Smooth muscle cell (in vitro differentiated cells): ENCODE data around the gene GRM8. TPM values are rescaled to one million over a fixed set of nuclear protein-coding genes. Genes with fewer than 3 reads are reported as not detected.

Experiments
- DNase-seq: peaks from one replicate; lab custom pipeline; 2025; ENCODE audit not compliant: unreplicated experiment; lab: John Stamatoyannopoulos, UW
- H2AFZ ChIP-seq: fragments of 200-600 bp; sonication (generic); 2 replicates; pipeline ENCODE4 v1.6.0; 2016; ENCODE audit warnings: antibody characterized with exemption, low read depth, mild to moderate bottlenecking
- H3F3A ChIP-seq: fragments of 200-600 bp; sonication (generic); 2 replicates; pipeline ENCODE4 v1.6.0; 2017; ENCODE audit warnings: antibody characterized with exemption, low read depth
- H3K27ac ChIP-seq: fragments of 200-600 bp; sonication (generic); 2 replicates; pipeline ENCODE4 v1.5.1; 2016; ENCODE audit warnings: low read depth, mild to moderate bottlenecking
- H3K27me3 ChIP-seq: fragments of 200-600 bp; sonication (generic); 2 replicates; pipeline ENCODE4 v1.6.1; 2016; ENCODE audit warnings: low read depth, mild to moderate bottlenecking
- H3K36me3 ChIP-seq: fragments of 200-600 bp; sonication (generic); 2 replicates; pipeline ENCODE4 v1.5.1; 2016; ENCODE audit warnings: low read depth
- H3K4me1 ChIP-seq: fragments of 200-600 bp; sonication (generic); 2 replicates; pipeline ENCODE4 v1.5.1; 2016; ENCODE audit warnings: low read depth
- H3K4me2 ChIP-seq: fragments of 200-600 bp; sonication (generic); 2 replicates; pipeline ENCODE4 v1.6.0; 2016; ENCODE audit warnings: mild to moderate bottlenecking
- H3K4me3 ChIP-seq: fragments of 200-600 bp; sonication (generic); 2 replicates; pipeline ENCODE4 v1.5.1; 2016; ENCODE audit warnings: mild to moderate bottlenecking
- H3K79me2 ChIP-seq: fragments of 200-600 bp; sonication (generic); 2 replicates; pipeline ENCODE4 v1.6.0; 2016; ENCODE audit warnings: low read depth, mild to moderate bottlenecking
- H3K9ac ChIP-seq: fragments of 200-600 bp; sonication (generic); 2 replicates; pipeline ENCODE4 v1.6.0; 2016; ENCODE audit warnings: low read depth
- H3K9me3 ChIP-seq: fragments of 200-600 bp; sonication (generic); replicated peaks from 2 replicates; pipeline ENCODE4 v1.5.1; 2016; ENCODE audit warnings: low read depth
- H4K20me1 ChIP-seq: fragments of 200-600 bp; sonication (generic); 2 replicates; pipeline ENCODE4 v1.6.0; 2016; ENCODE audit warnings: low read depth
- CTCF ChIP-seq: fragments of 200-600 bp; sonication (generic); IDR thresholded peaks from 2 replicates; pipeline ENCODE4 v1.5.1; 2017; ENCODE audit warnings: borderline replicate concordance, mild to moderate bottlenecking, antibody characterized with exemption; ENCODE audit not compliant: insufficient read depth, poor library complexity, severe bottlenecking
- WGBS: methylation state at CpG from one replicate; pipeline ENCODE4 v1.1.7; 2016; ENCODE audit warnings: low lambda C conversion rate; 5-methylcytosine and 5-hydroxymethylcytosine counted together
- polyA plus RNA-seq: library from polyadenylated mRNA; unstranded; fragments of >200 nt; fragmentation: Nextera tagmentation; extraction: Ambion mirVana; gene quantifications from 2 replicates; pipeline ENCODE4 v1.2.1, GENCODE V29; 2016
- total RNA-seq: library from RNA; depleted of rRNA; stranded (reverse); fragments of >200 nt; gene quantifications from 2 replicates; pipeline ENCODE4 v1.2.3, GENCODE V29; 2014

The GRM8 gene
- total and polyA plus RNA-seq, 2 experiments from 2014 or later, result 9.8 to 20.5 TPM

- no peaks in the 10 kb centered on the region for H4K20me1 ChIP-seq
- no peaks in the 10 kb centered on the region for H3K4me1 ChIP-seq
- no peak overlapping the region for H3K4me2 ChIP-seq
- DNase-seq, result no peak
- H3K79me2 ChIP-seq, result no peaks in the 10 kb centered on the region
- no peak overlapping the region for H3K4me3 ChIP-seq
- no peak overlapping the region for H3K9ac ChIP-seq
- no peaks in the 10 kb centered on the region for H3F3A ChIP-seq
- no peak overlapping the region for H2AFZ ChIP-seq
- no peaks in the 10 kb centered on the region for H3K27me3 ChIP-seq
- H3K9me3 ChIP-seq, result no peaks in the 10 kb centered on the region
- no peak for TF ChIP-seq CTCF
- WGBS, result 93% methylated on average over 16 of the region's 16 CpGs
- no peak overlapping the region for H3K27ac ChIP-seq
- no peaks in the 10 kb centered on the region for H3K36me3 ChIP-seq
These were observed 594.1 kb downstream of the GRM8 start for GRCh38 chr7:126658684-126659083.

- no peak for TF ChIP-seq CTCF
- no peak for DNase-seq
- H3K27me3 ChIP-seq, result no peaks in the 10 kb centered on the region
- no peaks in the 10 kb centered on the region for H3K79me2 ChIP-seq
- no peak overlapping the region for H2AFZ ChIP-seq
- no peaks in the 10 kb centered on the region for H3K4me1 ChIP-seq
- no peaks in the 10 kb centered on the region for H3K9me3 ChIP-seq
- H3K9ac ChIP-seq, result no peak overlapping the region
- no peak overlapping the region for H3K4me2 ChIP-seq
- H3K36me3 ChIP-seq, result no peaks in the 10 kb centered on the region
- 85% methylated on average over 6 of the region's 6 CpGs for WGBS
- no peaks in the 10 kb centered on the region for H3F3A ChIP-seq
- no peak overlapping the region for H3K4me3 ChIP-seq
- H4K20me1 ChIP-seq, result no peaks in the 10 kb centered on the region
- H3K27ac ChIP-seq, result no peak overlapping the region
These were observed 595.0 kb downstream of the GRM8 start for GRCh38 chr7:126657599-126658358.

GRCh38 chr7:126657137-126657536, 595.6 kb downstream of the GRM8 start:
- Histone ChIP-seq H3K9ac (no peak overlapping the region), H3K4me3 (no peak overlapping the region), H3K36me3 (no peaks in the 10 kb centered on the region), H4K20me1 (no peaks in the 10 kb centered on the region), H3F3A (no peaks in the 10 kb centered on the region), H3K79me2 (no peaks in the 10 kb centered on the region), H3K27ac (no peak overlapping the region), H3K4me2 (no peak overlapping the region), H3K27me3 (no peaks in the 10 kb centered on the region), H2AFZ (no peak overlapping the region), H3K4me1 (no peaks in the 10 kb centered on the region), H3K9me3 (no peaks in the 10 kb centered on the region)
- WGBS, result 84% methylated on average over 3 of the region's 3 CpGs
- no peak for DNase-seq
- no peak for TF ChIP-seq CTCF

- Histone ChIP-seq H3K9ac (no peak overlapping the region), H3K36me3 (no peaks in the 10 kb centered on the region), H3K4me1 (no peaks in the 10 kb centered on the region), H2AFZ (no peak overlapping the region), H4K20me1 (no peaks in the 10 kb centered on the region), H3K4me3 (no peak overlapping the region), H3K9me3 (no peaks in the 10 kb centered on the region), H3F3A (no peaks in the 10 kb centered on the region), H3K79me2 (no peaks in the 10 kb centered on the region), H3K27ac (no peak overlapping the region), H3K27me3 (no peaks in the 10 kb centered on the region), H3K4me2 (no peak overlapping the region)
- WGBS, result 88% methylated on average over 6 of the region's 6 CpGs
- no peak for DNase-seq
- TF ChIP-seq CTCF, result no peak
These were observed 596.6 kb downstream of the GRM8 start for GRCh38 chr7:126656165-126656564.
